Endothelial cell of umbilical vein (primary cell): ENCODE measurements around the gene FZD8. TPM values are rescaled to one million over a fixed set of nuclear protein-coding genes. Genes with fewer than 3 reads are reported as not detected.

ENCODE experiments used
- BruUV-seq: library from RNA; stranded (reverse); fragments of 400-500 nt; replicated peaks from 2 replicates; lab custom pipeline; 2021; lab: Mats Ljungman, UMichigan
- CTCF ChIA-PET: fragments of 300-600, 350-600 bp; sonication (Branson Sonifier 250); formaldehyde crosslinking; loops from one replicate; lab custom pipeline; 2021; ENCODE audit warnings: antibody characterized with exemption, inconsistent platforms; lab: Charles Lee
- POLR2A ChIA-PET: fragments of 300-600, 350-600 bp; sonication (Branson Sonifier 250); formaldehyde crosslinking; loops from one replicate; lab custom pipeline; 2021; ENCODE audit warnings: antibody characterized with exemption, inconsistent platforms; lab: Charles Lee
- DNase-seq: peaks from one replicate; pipeline ENCODE4 v3.0.0-alpha.2; 2011; ENCODE audit warnings: low read depth, low spot score
- FAIRE-seq: peaks from 2 replicates; lab custom pipeline; 2011; peaks lifted over from hg19 to GRCh38; lab: Jason Lieb, UNC
- H2AFZ ChIP-seq: 2 replicates; pipeline ENCODE4 v1.6.0; 2012; ENCODE audit warnings: low read depth, low read length, control low read depth, inconsistent platforms
- H3K27ac ChIP-seq: 2 replicates; pipeline ENCODE4 v1.5.1; 2011; ENCODE audit warnings: low read depth, mild to moderate bottlenecking, control low read depth, low read length, moderate library complexity; ENCODE audit not compliant: insufficient read depth
- H3K27me3 ChIP-seq, 2 experiments: 2 replicates each; pipeline versions ENCODE4 v1.6.0 to v1.6.1; 2011; ENCODE audit warnings: low read length in 2 of 2, mixed read lengths in 1 of 2; ENCODE audit not compliant: control insufficient read depth in 2 of 2, insufficient read depth in 2 of 2
- H3K36me3 ChIP-seq, 2 experiments: 2 replicates in 1 of 2; 3 replicates in 1 of 2; pipeline ENCODE4 v1.5.1; 2011; ENCODE audit warnings: low read length in 2 of 2, mild to moderate bottlenecking in 1 of 2, moderate library complexity in 1 of 2; ENCODE audit not compliant: control insufficient read depth in 2 of 2, insufficient read depth in 2 of 2; ENCODE audit errors: extremely low read depth in 1 of 2
- H3K4me1 ChIP-seq: 3 replicates; pipeline ENCODE4 v1.5.1; 2011; ENCODE audit warnings: mild to moderate bottlenecking, low read length; ENCODE audit not compliant: control insufficient read depth, insufficient read depth; ENCODE audit errors: extremely low read depth
- H3K4me2 ChIP-seq: 2 replicates; pipeline ENCODE4 v1.6.1; 2011; ENCODE audit warnings: low read length, control low read depth, mixed read lengths; ENCODE audit not compliant: insufficient read depth
- H3K4me3 ChIP-seq, 3 experiments: fragments of 200-600 bp in 1 of 3; sonication (generic), shearing (Covaris generic) in 1 of 3; replicated peaks in 1 of 3; 2 replicates each; pipeline ENCODE4 v1.5.1; 2011 to 2016; ENCODE audit warnings: control low read depth in 3 of 3, low read length in 3 of 3, mild to moderate bottlenecking in 2 of 3, inconsistent platforms in 1 of 3, low read depth in 1 of 3, moderate library complexity in 1 of 3; ENCODE audit not compliant: insufficient read depth in 1 of 3
- H3K79me2 ChIP-seq: 2 replicates; pipeline ENCODE4 v1.6.0; 2012; ENCODE audit warnings: low read length, inconsistent platforms; ENCODE audit not compliant: control insufficient read depth, insufficient read depth
- H3K9ac ChIP-seq: replicated peaks from 2 replicates; pipeline ENCODE3; 2011; ENCODE audit warnings: low read length, control low read depth; ENCODE audit not compliant: insufficient read depth; ENCODE audit errors: extremely low read depth
- H3K9me1 ChIP-seq: replicated peaks from 3 replicates; pipeline ENCODE4 v1.6.0; 2011; ENCODE audit warnings: mild to moderate bottlenecking, low read length; ENCODE audit not compliant: control insufficient read depth, insufficient read depth; ENCODE audit errors: extremely low read depth
- H3K9me3 ChIP-seq: replicated peaks from 2 replicates; pipeline ENCODE4 v1.5.1; 2012; ENCODE audit warnings: low read length, inconsistent platforms; ENCODE audit not compliant: control insufficient read depth, insufficient read depth
- H4K20me1 ChIP-seq: replicated peaks from 2 replicates; pipeline ENCODE3; 2011; ENCODE audit warnings: mild to moderate bottlenecking, low read length; ENCODE audit not compliant: control insufficient read depth, insufficient read depth; ENCODE audit errors: extremely low read depth
- CTCF ChIP-seq, 2 donors: IDR thresholded peaks; 1 replicate in 1 of 2; 2 replicates in 1 of 2; pipeline ENCODE4 v1.5.1; 2011; ENCODE audit warnings: low read length in 2 of 2, mild to moderate bottlenecking in 2 of 2, moderate library complexity in 2 of 2, control low read depth in 1 of 2, inconsistent platforms in 1 of 2, low read depth in 1 of 2; ENCODE audit not compliant: insufficient read depth in 1 of 2; ENCODE audit errors: extremely low read depth in 1 of 2
- EZH2 ChIP-seq: IDR thresholded peaks from 2 replicates; pipeline ENCODE4 v1.6.1; 2012; ENCODE audit warnings: borderline replicate concordance, low read depth, mild to moderate bottlenecking, moderate library complexity, low read length, inconsistent platforms; ENCODE audit not compliant: severe bottlenecking
- FOS ChIP-seq: IDR thresholded peaks from 2 replicates; pipeline ENCODE4 v1.6.1; 2011; ENCODE audit warnings: mild to moderate bottlenecking, low read length, moderate library complexity, borderline replicate concordance; ENCODE audit not compliant: insufficient read depth
- GATA2 ChIP-seq: IDR thresholded peaks from 2 replicates; pipeline ENCODE4 v1.7.0; 2011; ENCODE audit warnings: low read depth, mild to moderate bottlenecking, moderate library complexity, mixed read lengths, low read length; ENCODE audit not compliant: insufficient read length, insufficient read depth
- JUN ChIP-seq: IDR thresholded peaks from 2 replicates; pipeline ENCODE4 v1.6.1; 2011; ENCODE audit warnings: borderline replicate concordance, low read depth; ENCODE audit not compliant: insufficient read length, insufficient read depth
- MAX ChIP-seq: IDR thresholded peaks from 2 replicates; pipeline ENCODE4 v1.6.1; 2011; ENCODE audit not compliant: insufficient read depth, insufficient read length
- MYC ChIP-seq: IDR thresholded peaks from one replicate; pipeline ENCODE4 v1.6.1; 2011; ENCODE audit warnings: mild to moderate bottlenecking, low read depth, low read length
- POLR2A ChIP-seq: IDR thresholded peaks from 2 replicates; pipeline ENCODE4 v1.6.1; 2012; ENCODE audit warnings: low read depth, mild to moderate bottlenecking, control low read depth, low read length
- POLR2AphosphoS5 ChIP-seq: IDR thresholded peaks from 2 replicates; pipeline ENCODE4 v1.6.1; 2012; ENCODE audit warnings: low read depth, mild to moderate bottlenecking, control low read depth, low read length, moderate library complexity; ENCODE audit not compliant: insufficient read depth
- dilution Hi-C: fragments of 300-500 bp; cut with MboI; formaldehyde crosslinking; loops from one replicate; pipeline ENCODE4 v1.15.0; 2019; ENCODE audit warnings: low sequenced_read_pairs; ENCODE audit not compliant: extremely low pct_ligation_motif_present
- intact Hi-C: fragments of 100-400 bp; cut with micrococcal nuclease; formaldehyde crosslinking; loops from one replicate; pipeline ENCODE4 v1.10.0; 2022
- polyA plus RNA-seq, 4 experiments: library from polyadenylated mRNA; depleted of rRNA in 3 of 4; stranded (reverse) in 3 of 4; unstranded in 1 of 4; fragments of >200 nt; gene quantifications; 2 replicates each; pipeline versions ENCODE4 v1.2.1 to v1.2.3, GENCODE V29; 2011 to 2012; ENCODE audit warnings: missing spikeins in 1 of 4
- total RNA-seq: library from RNA; stranded (reverse); gene quantifications from 2 replicates; pipeline ENCODE4 v1.2.3, GENCODE V29; 2021

The FZD8 gene
- total and polyA plus RNA-seq, 2 donors (not counting 3 experiments of a cell fraction or from before 2014, with no cell fraction given), result 6.2 to 11.1 TPM

GRCh38 chr10:35661236-35661635 lies 19.1 kb upstream of the FZD8 start:
- H3K79me2 ChIP-seq, result no peaks in the 10 kb centered on the region
- H3K27ac ChIP-seq, result no peak overlapping the region
- POLR2A ChIA-PET, result no interaction called here
- no peaks in the 10 kb centered on the region for H3K9me1 ChIP-seq
- no peaks in the 10 kb centered on the region for H3K9me3 ChIP-seq
- dilution Hi-C loops (no loop called here), intact Hi-C loops (no loop called here)
- no peaks in the 10 kb centered on the region for H3K36me3 ChIP-seq
- H3K9ac ChIP-seq, result no peak overlapping the region
- no peak overlapping the region for H3K4me3 ChIP-seq
- peaks cover 4 to 12% of the 10 kb centered on the region in 2 experiments for H3K27me3 ChIP-seq
- no peak for TF ChIP-seq CTCF (IDR thresholded peaks at IDR 0.05; ENCODE audit: extremely low read depth in 1 of 2, insufficient read depth in 1 of 2, low read depth in 1 of 2, low read length in 2 of 2)
- TF ChIP-seq JUN, result no peak
- no peak for TF ChIP-seq EZH2
- H2AFZ ChIP-seq, result no peak overlapping the region
- no peak for DNase-seq
- no peak for FAIRE-seq
- CTCF ChIA-PET, result no interaction called here
- BruUV-seq, result no TSS peak
- H3K4me2 ChIP-seq, result no peak overlapping the region
- H4K20me1 ChIP-seq, result no peaks in the 10 kb centered on the region
- no peaks in the 10 kb centered on the region for H3K4me1 ChIP-seq

GRCh38 chr10:35659456-35659855 lies 17.4 kb upstream of the FZD8 start:
- H3K9me3 ChIP-seq, result no peaks in the 10 kb centered on the region
- no peak overlapping the region for H3K9ac ChIP-seq
- H3K79me2 ChIP-seq, result no peaks in the 10 kb centered on the region
- no peaks in the 10 kb centered on the region for H3K9me1 ChIP-seq
- H3K4me2 ChIP-seq, result no peak overlapping the region
- CTCF ChIA-PET, result no interaction called here
- intact Hi-C loops (no loop called here), dilution Hi-C loops (no loop called here)
- peaks cover 2 to 9% of the 10 kb centered on the region in 2 experiments for H3K27me3 ChIP-seq
- no peak overlapping the region for H3K4me3 ChIP-seq
- DNase-seq (no peak), FAIRE-seq (no peak)
- POLR2A ChIA-PET, result no interaction called here
- H3K36me3 ChIP-seq, result no peaks in the 10 kb centered on the region
- H3K27ac ChIP-seq, result no peak overlapping the region
- no peaks in the 10 kb centered on the region for H3K4me1 ChIP-seq
- no peak overlapping the region for H2AFZ ChIP-seq
- no TSS peak for BruUV-seq
- no peaks in the 10 kb centered on the region for H4K20me1 ChIP-seq
- no peak for TF ChIP-seq GATA2
- no peak for TF ChIP-seq FOS
- TF ChIP-seq POLR2AphosphoS5, result no peak
- no peak for TF ChIP-seq POLR2A
- no peak for TF ChIP-seq MYC
- TF ChIP-seq CTCF (IDR thresholded peaks at IDR 0.05; ENCODE audit: extremely low read depth in 1 of 2, insufficient read depth in 1 of 2, low read depth in 1 of 2, low read length in 2 of 2), result no peak
- no peak for TF ChIP-seq EZH2
- no peak for TF ChIP-seq MAX
- no peak for TF ChIP-seq JUN
